ENCODE data around the gene CCDC185.
"Not testable (repeated sequence)": the region's sequence is repeated elsewhere in the genome, so short reads cannot be mapped to it uniquely, and the experiment has no call there.

CCDC185 gene

GRCh38 chr1:223394242-223394641, 1.0 kb downstream of the CCDC185 start:
- H3K4me3 ChIP-seq: no peak overlapping the region
- no peak for DNase-seq (ENCODE audit: low spot score)
- no peak overlapping the region for H3K27ac ChIP-seq
- no peak for TF ChIP-seq CTCF (IDR thresholded peaks at IDR 0.05)

GRCh38 chr1:223394706-223395105, 1.5 kb downstream of the CCDC185 start:
- no peak for TF ChIP-seq CTCF (IDR thresholded peaks at IDR 0.05)
- no peak for DNase-seq (ENCODE audit: low spot score)
- Histone ChIP-seq H3K4me3 (no peak overlapping the region), H3K27ac (no peak overlapping the region)

GRCh38 chr1:223399393-223399792, 6.2 kb downstream of the CCDC185 start:
- not testable (repeated sequence) for H3K4me3 ChIP-seq

DNA sequence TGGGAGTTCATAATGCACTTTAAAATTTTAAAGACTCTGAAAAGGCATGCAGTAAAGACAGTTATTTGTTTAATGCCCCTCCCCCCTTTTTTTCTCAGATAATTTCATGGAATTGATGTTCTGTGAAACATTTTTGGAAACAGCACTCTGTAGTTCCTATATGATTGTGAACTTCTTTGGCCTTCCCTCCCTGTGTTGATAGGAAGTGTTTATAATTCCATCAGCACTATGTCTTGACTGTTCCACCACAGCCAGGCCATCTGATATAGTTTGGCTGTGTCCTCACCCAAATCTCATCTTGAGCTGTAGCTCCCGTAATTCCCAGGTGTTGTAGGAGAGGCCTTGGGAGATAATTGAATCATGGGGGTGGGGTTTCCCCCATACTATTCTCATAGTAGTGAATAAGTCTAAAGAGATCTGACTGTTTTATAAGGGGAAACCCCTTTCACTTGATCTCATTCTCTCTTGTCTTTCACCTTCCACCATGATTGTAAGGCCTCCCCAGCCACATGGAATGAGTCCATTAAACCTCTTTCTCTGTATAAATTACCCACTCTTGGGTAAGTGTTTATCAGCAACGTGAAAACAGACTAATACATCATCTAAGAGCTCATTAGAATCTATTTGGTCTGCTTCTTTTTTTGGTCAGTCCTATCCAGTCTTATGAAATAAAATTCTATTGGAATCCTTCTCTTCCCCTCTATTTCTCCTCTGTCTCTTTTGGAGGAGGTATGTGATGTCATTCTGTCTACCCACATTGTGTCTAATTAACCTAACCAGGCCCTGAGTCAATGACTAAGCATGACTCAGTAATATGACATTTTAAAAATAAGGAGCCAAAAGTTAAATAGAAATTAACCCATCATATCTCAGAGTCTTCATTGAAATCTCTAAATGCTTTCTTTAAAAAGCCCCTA, 8.9 kb downstream of the CCDC185 start:
- Histone ChIP-seq H3K27ac (no peak overlapping the region), H3K4me3 (no peak overlapping the region)
- TF ChIP-seq CTCF (IDR thresholded peaks at IDR 0.05): no peak
- no peak for DNase-seq (ENCODE audit: low spot score)

More at GRCh38 chr1:223399393-223399792, 6.2 kb downstream of the CCDC185 start:
- not testable (repeated sequence) for H3K27ac ChIP-seq; DNase-seq (ENCODE audit: low spot score)

DNA sequence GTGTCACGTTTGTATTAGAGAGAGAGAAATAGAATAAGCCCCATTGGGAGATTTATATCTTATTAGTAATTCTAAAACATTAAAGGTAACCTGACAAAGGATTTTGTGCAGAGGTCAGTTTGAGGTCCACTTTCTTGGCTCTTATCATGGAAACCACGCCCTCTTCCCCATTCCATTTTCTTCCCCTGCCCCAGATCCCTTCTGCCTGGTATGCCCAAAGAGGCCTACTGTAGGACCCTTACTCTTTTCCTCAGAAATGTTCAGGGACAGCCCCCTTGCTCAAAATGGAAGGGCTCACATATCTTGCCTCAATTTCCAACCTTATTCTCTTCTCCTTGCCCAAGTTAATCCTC, 9.6 kb downstream of the CCDC185 start:
- H3K27ac ChIP-seq: no peak overlapping the region

DNA sequence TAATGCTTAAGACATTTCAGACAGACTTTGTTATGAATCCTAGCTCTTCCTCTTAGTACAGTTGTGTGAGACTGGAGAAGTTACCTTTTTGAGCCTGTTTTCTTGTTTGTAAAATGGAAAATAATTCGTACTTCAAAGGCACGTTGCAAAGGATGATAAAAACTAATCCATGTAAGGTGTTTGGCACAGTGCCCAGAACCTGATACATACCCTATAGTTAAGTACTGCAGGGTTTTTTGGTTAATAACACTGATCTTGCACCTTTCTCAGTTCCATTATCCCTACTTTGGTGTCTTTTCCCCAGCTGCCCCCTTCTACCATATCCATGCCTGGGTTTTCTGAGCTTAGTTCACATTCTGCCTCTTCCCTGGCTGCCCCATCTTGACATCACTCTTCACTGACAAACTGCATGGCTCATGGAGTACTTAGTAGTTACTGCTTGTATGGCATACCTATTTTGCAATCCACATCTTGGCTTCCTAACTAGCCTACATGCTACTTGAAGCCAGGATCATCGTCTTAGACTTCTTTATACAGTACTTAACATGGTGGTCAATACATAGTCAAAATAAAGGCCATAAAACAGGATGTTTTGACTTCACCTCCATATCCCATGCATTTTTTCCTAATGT, 10.1 kb downstream of the CCDC185 start:
- DNase-seq (ENCODE audit: low spot score): no peak
- no peak for TF ChIP-seq CTCF (IDR thresholded peaks at IDR 0.05)
- H3K4me3 ChIP-seq: no peak overlapping the region
- no peak overlapping the region for H3K27ac ChIP-seq

More for the DNA sequence above, 9.6 kb downstream of the CCDC185 start:
- no peak for TF ChIP-seq CTCF (IDR thresholded peaks at IDR 0.05)
- no peak overlapping the region for H3K4me3 ChIP-seq
- DNase-seq (ENCODE audit: low spot score): no peak

DNA sequence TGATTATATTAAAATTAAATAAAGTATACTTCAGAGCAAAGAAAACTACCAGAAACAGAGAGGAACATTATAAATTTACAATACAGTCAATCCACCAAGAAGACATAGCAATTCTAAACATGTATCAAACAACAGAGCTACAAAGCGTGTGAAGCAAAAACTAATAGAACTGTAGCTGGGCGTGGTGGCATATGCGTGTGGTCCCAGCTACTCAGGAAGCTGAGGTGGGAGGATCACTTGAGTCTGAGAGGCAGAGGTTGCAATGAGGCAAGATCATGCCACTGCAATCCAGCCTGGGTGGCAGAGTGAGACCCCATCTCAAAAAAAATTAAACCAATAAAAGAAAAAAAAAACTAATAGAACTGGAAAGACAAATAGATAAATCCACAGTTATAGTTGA, 12.3 kb downstream of the CCDC185 start:
- no peak for DNase-seq (ENCODE audit: low spot score)
- TF ChIP-seq CTCF (IDR thresholded peaks at IDR 0.05): no peak
- no peak overlapping the region for H3K27ac ChIP-seq
- no peak overlapping the region for H3K4me3 ChIP-seq
